22Rv1 (cell line): Measurements from ENCODE around the gene IFNAR1.

Experiments used
- CTCF ChIP-seq: fragments of 450-650 bp; IDR thresholded peaks from 2 replicates; pipeline ENCODE4 v1.5.1; 2017; ENCODE audit warnings: mild to moderate bottlenecking
- ZFX ChIP-seq: fragments of 450-650 bp; IDR thresholded peaks from 2 replicates; pipeline ENCODE4 v1.6.1; 2017; ENCODE audit warnings: antibody characterized with exemption, borderline replicate concordance

GRCh38 chr21:33330726-33331125 lies 6.0 kb downstream of the IFNAR1 start:
- TF ChIP-seq CTCF, result no peak
- TF ChIP-seq ZFX, result no peak
